HG03558 (cell line): Measurements from ENCODE around the gene EHMT2.
"Not testable (repeated sequence)": the region's sequence is repeated elsewhere in the genome, so short reads cannot be mapped to it uniquely, and the experiment has no call there.

Experiments
- ATAC-seq: cut with Tn5 transposase; IDR thresholded peaks from one replicate; pipeline ENCODE4 v1.9.1; 2021; ENCODE audit warnings: moderate number of reproducible peaks; ENCODE audit not compliant: unreplicated experiment; ENCODE audit errors: extremely low read depth

The EHMT2 gene

DNA sequence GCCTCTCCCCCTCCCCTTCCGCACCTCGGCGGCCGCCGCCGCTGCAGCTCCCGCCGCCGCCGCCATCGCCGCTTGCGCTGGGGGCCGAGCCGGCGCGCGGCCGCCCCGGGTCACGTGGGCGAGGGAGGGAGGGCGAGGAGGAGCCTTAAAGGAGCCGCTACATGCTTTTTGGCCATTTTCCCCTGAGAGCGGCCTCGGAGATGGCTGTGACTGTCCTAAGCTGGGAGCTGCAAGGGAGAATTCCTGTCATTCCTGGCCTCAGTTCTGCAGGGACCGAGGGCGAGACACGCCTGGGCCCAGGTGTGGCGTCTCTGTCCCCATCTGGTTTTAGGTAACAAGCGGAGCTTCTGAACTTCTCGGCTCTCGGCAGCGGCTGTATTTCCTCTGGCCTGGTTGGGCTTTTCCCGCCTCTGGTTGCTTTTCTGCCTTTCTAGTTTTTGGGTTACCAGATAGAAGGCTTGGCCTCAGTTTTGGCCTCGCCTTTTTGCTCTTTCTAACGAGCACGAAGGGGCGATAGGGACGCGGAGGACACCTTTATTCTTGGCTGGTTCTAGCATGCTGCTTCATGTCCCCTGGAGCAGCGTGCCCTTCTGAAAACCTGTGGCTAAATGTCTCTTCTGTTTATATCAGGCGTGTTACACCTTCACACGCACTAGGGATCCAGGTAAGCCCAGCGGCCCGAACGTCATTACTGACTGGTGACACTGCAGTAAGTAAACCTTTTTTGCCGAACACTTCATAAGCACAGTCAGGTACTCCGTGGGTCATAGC, at the start of gene EHMT2:
EHMT2 (minus strand) TSS at position 87 of the 771 bp plus-strand sequence; CDS start at position 66, 21 bp downstream.
- ATAC-seq = no peak

DNA sequence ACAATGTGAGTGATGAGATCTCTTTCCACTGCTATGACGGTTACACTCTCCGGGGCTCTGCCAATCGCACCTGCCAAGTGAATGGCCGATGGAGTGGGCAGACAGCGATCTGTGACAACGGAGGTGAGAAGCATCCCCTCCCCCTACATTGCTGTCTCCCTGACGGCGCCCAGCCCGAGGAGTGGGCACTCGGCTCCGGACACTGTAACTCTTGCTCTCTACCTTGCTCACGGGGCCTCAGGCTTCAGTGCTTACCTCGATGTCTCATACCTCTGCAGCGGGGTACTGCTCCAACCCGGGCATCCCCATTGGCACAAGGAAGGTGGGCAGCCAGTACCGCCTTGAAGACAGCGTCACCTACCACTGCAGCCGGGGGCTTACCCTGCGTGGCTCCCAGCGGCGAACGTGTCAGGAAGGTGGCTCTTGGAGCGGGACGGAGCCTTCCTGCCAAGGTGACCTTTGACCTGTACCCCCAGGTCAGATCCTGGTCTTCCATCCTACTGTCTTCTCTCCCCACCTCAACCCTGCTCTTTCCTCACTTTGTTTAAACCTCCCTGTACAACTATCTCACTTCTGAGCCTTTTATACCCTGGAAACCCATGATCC, 49.7 kb upstream of the EHMT2 start:
- no peak for ATAC-seq

DNA sequence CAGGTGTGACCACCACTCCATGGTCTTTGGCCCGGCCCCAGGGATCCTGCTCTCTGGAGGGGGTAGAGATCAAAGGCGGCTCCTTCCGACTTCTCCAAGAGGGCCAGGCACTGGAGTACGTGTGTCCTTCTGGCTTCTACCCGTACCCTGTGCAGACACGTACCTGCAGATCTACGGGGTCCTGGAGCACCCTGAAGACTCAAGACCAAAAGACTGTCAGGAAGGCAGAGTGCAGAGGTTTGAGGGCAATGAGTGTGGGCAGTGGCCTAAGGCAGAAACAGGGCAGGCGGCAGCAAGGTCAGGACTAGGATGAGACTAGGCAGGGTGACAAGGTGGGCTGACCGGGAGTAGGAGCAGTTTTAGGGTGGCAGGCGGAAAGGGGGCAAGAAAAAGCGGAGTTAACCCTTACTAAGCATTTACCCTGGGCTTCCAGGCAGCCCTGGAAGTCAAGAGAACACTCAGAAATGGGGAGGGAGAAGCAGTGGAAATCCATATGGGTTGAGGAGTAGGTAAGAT, 48.9 kb upstream of the EHMT2 start:
- no peak for ATAC-seq

DNA sequence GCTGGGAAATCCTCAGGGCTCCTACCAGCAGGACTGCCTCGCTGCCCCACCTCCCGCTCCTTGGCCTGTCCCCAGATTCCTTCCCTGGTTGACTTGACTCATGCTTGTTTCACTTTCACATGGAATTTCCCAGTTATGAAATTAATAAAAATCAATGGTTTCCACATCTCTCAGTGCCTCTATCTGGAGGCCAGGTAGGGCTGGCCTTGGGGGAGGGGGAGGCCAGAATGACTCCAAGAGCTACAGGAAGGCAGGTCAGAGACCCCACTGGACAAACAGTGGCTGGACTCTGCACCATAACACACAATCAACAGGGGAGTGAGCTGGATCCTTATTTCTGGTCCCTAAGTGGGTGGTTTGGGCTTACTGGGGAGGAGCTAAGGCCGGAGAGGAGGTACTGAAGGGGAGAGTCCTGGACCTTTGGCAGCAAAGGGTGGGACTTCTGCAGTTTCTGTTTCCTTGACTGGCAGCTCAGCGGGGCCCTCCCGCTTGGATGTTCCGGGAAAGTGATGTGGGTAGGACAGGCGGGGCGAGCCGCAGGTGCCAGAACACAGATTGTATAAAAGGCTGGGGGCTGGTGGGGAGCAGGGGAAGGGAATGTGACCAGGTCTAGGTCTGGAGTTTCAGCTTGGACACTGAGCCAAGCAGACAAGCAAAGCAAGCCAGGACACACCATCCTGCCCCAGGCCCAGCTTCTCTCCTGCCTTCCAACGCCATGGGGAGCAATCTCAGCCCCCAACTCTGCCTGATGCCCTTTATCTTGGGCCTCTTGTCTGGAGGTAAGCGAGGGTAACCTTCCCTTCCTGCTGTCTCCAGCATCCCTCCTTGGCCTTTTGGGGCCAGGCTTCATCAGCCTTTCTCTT, 48.2 kb upstream of the EHMT2 start, which contains the start of gene CFB:
CFB (plus strand) TSS at position 589 of the 863 bp plus-strand sequence; CDS start at position 716, 127 bp downstream.
- no peak for ATAC-seq

DNA sequence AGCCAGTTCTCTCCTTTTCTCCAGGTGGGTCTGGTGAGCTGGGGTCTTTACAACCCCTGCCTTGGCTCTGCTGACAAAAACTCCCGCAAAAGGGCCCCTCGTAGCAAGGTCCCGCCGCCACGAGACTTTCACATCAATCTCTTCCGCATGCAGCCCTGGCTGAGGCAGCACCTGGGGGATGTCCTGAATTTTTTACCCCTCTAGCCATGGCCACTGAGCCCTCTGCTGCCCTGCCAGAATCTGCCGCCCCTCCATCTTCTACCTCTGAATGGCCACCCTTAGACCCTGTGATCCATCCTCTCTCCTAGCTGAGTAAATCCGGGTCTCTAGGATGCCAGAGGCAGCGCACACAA, 47.6 kb upstream of the EHMT2 start:
- ATAC-seq = no peak

DNA sequence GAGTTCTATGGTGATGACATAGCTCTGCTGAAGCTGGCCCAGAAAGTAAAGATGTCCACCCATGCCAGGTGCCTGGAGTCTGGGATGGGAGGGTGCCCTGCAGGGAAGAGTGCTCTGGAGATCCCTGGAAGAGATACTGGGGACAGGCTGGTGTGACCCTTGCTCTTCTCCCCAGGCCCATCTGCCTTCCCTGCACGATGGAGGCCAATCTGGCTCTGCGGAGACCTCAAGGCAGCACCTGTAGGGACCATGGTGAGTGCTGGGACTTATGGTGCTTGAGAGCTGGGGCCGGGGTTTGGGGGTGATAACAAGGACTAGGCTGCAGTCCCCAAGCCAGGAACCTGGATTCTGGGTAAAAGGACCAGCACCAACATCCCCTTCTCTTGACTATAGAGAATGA, 46.2 kb upstream of the EHMT2 start:
- no peak for ATAC-seq

DNA sequence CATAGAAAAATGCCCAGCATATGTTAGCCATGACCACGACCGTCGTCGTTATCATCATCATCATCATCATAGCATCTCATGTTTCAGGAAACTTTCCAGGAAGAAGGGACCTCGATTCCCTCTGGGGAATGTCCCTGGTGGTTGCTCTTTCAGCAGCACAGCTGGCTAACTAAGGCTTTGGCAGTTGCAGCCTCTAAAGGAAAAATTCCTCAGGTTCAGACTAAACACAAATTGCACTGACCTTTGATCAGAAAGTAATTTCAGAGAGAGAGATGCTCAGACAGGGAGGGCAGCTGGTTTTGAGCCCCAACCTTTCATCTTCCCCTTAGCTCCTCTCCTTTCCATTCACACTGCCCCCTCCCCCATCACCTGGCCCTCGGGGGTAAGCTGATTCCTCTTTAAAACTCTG, 42.8 kb upstream of the EHMT2 start:
- ATAC-seq = no peak

DNA sequence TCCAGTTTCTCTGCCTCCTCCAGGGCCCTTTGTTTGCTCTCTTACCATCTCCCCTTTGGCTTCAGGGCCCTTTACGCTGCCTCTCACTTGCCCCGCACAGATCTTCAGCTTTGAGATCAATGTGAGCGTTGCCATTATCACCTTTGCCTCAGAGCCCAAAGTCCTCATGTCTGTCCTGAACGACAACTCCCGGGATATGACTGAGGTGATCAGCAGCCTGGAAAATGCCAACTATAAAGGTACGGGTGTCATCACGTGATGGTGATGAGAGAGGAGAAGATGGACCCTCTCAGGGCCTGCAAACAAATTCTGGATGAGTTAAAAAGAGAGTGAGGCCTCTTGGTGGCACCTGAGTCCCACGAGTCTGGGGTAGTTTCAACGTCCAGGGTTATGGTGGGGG, 38.3 kb upstream of the EHMT2 start:
- ATAC-seq = no peak

DNA sequence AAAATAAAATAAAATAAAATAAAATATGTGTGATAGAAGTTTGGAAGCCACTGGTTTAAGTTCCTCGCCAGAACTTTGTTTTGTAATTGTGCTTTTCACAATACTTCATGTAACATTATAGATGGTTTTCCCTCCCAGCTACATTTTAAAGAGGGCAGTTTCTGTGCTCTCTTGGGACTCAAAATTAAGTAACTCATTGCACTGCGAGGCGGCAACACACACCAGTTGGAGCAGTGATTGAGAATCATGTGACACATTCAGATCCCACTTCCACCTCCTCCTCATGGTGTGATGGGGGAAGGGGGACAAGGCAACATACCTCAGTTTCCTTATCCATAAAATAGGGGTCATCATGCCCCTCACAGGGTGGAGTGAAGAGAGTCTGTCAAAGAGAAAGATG, 37.5 kb upstream of the EHMT2 start:
- no peak for ATAC-seq

DNA sequence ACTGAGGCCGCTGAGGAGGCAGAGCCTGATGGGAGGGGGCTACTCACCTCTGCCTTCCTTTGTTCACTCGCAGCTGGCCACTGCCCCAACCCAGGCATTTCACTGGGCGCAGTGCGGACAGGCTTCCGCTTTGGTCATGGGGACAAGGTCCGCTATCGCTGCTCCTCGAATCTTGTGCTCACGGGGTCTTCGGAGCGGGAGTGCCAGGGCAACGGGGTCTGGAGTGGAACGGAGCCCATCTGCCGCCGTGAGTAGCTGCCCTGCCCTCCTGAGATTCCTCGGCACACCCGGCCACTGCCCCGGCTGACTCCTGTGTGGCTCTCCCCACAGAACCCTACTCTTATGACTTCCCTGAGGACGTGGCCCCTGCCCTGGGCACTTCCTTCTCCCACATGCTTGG, 36.0 kb upstream of the EHMT2 start:
- ATAC-seq = no peak

DNA sequence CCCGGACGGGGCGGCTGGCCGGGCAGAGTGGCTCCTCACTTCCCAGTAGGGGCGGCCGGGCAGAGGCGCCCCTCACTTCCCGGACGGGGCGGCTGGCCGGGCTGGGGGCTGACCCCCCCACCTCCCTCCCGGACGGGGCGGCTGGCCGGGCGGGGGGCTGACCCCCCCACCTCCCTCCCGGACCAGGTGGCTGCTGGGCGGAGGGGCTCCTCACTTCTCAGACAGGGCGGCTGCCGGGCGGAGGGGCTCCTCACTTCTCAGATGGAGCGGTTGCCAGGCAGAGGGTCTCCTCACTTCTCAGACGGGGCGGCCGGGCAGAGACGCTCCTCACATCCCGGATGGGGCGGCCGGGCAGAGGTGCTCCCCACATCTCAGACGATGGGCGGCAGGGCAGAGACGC, 34.6 kb upstream of the EHMT2 start:
- not testable (repeated sequence) for ATAC-seq

DNA sequence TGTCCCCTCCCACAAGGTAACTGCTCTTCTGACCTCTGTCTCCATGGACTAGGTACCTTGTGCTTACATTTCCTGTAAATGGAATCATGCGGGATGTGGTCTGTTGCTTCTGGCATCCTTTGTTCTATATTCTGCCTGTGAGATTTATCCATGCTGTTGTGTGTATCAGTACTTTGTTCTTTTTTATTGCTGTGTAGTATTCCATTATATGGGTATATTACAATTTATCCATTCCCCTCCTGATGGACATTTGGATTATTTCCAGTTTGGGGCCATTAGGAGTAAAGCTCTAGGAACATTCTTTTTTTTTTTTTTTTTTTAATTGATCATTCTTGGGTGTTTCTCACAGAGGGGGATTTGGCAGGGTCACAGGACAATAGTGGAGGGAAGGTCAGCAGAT, 33.5 kb upstream of the EHMT2 start:
- no peak for ATAC-seq

DNA sequence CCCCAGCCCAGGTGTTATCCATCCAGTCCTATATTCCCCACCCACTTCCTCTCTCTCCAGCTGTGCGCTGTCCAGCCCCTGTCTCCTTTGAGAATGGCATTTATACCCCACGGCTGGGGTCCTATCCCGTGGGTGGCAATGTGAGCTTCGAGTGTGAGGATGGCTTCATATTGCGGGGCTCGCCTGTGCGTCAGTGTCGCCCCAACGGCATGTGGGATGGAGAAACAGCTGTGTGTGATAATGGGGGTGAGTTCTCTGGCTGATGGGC, 31.1 kb upstream of the EHMT2 start:
- ATAC-seq = no peak

DNA sequence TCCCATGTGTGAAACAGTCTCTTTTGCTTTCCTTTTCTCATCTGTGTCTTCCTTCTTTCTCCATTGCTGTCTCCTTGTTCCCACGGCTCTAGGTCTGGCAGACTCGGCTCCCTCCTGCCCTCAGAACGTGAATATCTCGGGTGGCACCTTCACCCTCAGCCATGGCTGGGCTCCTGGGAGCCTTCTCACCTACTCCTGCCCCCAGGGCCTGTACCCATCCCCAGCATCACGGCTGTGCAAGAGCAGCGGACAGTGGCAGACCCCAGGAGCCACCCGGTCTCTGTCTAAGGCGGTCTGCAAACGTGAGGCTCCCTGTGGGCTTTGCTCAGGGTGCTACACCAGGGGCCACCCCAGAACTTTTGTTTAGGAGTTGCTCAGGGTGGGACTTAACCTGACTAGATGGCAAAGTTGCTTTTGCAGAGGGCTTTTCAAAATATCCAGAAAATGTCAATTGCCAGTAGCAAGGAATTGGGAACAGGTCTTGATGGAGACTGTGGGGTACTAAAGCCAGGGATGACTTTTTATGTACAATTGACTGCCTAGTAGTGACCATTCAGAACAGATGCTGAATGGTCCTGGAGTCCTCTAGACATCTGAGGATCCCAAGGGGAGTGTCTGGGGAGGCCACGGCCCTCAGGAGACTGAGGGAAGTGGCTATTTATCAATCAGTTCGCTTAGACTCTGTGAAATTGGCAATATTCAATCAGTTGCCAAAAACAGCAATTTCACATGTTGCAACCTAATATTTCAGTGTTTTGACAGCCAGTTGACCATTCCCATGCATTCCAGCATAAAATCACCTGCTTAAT, 30.6 kb upstream of the EHMT2 start:
- ATAC-seq = no peak

DNA sequence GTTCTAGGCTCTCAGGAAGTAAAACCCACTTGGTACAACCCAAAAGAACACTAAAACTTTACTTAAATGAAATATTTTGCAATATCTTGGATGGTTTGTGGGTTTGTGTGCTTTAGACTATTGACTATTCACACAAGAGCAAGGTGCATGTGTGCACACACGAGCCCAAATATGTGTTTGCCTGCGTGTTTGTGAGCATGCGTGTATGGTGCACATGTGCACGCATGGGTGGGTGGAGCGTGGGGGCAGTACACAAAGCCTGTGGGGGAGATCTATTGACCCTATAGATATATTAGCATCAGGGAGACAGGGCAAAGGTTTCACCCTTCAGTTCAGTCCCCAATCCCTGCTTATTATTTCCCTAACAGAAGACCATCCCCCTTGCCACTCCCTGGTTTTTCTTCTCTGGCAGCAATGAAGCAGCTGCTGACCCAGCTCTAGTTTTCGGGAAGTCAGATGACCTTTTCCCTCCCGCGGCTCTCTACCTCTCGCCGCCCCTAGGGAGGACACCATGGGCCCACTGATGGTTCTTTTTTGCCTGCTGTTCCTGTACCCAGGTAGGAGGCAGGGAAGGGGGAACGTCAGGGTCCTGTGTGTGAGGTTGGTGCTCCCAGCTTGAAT, 29.9 kb upstream of the EHMT2 start, which contains the start of gene C2:
C2 (plus strand) TSS at position 476 of the 621 bp plus-strand sequence; CDS start at position 512, 36 bp downstream.
- no peak for ATAC-seq

DNA sequence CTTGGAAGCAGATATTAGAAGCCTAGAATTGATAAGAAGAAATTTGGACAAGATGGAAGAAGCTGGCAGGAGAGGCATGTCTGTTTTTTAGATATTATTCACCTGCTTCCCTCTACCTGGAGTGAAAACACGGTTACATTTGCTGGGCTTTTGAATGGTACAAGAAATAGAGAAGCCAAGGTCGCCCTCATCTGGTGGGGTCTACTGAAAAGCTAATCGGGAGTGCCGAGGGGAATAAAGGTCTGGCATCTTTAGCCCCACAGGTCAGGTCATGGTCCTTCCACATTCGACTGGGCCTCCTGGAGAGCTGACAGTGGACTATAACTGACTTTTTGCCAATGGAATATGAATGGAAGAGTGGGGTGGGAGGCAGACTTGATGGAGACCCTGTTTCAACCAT, 25.4 kb upstream of the EHMT2 start:
- no peak for ATAC-seq

DNA sequence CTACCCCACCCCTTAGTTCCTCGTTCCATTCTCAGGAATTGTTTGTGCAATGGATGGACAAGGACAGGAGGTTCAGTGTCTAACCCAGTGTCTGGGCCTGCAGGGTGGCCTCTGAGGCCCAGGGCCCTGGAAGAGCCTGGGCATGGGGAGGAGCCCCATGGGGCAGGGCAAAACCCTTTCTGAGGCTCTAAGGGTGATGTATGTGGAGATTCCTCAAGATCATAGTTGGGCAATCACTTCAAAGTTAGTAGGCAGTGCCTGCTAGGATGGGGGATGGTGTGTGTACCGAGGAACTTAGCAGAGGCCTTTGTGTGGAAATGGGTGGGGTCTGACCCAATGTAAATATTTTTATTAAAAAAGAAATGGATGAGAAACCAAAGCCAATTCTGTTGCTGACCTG, 23.3 kb upstream of the EHMT2 start:
- no peak for ATAC-seq

DNA sequence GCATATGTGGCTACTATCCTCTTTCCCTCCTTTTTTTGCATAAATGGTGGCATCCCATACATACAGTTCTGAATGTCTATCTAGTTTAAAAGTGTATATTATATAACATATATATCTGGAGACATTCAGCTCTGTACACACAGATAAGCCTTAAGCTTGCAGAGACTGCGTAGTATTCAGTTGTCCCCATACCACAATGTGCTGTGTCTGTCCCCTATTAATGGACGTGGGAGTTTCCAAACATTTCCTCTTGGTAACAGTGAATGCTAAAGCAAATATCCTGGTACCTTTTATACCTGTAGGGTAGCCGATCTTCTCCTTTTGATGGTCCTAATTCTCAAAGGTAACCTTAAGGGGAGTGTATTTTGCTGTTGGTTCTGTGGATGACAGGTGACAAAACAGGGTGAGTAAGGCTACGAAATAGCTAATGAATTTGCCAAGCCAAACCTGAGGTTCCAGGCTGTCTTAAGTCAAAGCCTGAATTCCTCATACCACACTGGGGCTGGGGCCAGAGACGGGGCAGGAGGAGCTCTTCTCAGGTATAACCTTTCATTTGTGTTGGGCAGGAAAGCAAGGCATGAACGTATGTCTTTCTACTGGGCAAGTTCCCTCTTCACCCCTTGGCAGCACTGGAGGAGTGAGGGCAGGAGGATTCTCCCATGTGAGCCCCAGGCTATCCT, 22.3 kb upstream of the EHMT2 start:
- no peak for ATAC-seq

DNA sequence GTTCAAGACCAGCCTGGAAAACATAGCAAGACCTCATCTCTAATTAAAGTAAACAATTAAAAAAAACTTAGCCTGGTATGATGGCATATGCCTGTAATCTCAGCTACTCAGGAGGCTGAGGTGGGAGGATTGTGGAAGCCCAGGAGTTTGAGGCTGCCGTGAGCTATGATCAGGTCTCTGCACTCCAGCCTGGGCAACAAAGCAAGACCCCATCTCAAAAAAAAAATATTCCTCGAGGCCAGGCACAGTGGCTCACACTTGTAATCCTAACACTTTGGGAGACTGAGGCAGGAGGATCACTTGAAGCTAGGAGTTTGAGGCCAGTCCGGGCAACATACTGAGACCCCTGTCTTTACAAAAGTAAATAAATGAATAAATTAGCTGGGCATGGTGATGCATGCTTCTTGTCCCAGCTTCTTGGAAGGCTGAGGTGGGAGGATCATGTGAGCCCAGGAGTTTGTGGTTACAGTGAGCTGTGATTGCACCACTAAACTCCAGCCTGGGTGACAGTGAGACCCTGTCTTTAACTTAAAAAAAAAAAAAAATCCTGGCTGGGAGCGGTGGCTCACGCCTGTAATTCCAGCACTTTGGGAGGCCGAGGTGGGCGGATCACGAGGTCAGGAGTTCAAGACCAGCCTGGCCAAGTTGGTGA, 20.7 kb upstream of the EHMT2 start:
- ATAC-seq = no peak
